Astrocyte of the spinal cord (primary cell): Measurements from ENCODE around the gene NCAM1.
A peak's percentile ranks its signal among the peaks of the same experiment; 100 is the strongest.

Experiments
- DNase-seq: peaks from one replicate; pipeline ENCODE4 v3.0.0; 2011; ENCODE audit warnings: low read depth, low spot score
- H3K4me3 ChIP-seq: 2 replicates; pipeline ENCODE4 v1.5.1; 2011; ENCODE audit warnings: low read depth, mild to moderate bottlenecking, low read length, moderate library complexity
- in situ Hi-C: cut with HindIII; loops from 2 replicates; pipeline ENCODE4 v1.10.0; 2017; ENCODE audit warnings: low sequenced_read_pairs
- TF ChIP-seq, protein P1 (sequence below): IDR thresholded peaks from 2 replicates; pipeline ENCODE4 v1.5.1; 2012; ENCODE audit warnings: low read depth, mild to moderate bottlenecking, low read length, inconsistent platforms

NCAM1 gene

DNA sequence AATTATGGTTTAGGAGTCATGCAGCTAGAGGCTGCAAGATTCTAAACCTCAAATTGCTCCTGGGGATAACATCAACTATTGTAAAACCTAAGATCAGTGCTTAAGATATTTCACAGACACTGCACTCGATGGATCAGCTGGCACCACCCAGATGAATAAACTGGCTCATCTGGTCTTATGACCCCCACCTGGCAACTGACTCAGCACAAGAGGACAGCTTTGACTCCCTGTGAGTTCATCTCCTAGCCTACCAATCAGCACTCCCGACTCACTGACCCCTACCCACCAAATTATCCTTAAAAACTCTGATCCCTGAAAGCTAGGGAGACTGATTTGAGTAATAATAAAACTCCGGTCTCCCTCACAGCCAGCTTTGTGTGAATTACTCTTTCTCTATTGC lies 352.4 kb downstream of the NCAM1 start:
- DNase-seq, result no peak
- no peak overlapping the region for H3K4me3 ChIP-seq
- in situ Hi-C loops, result no loop called here
- TF ChIP-seq, protein P1, sequence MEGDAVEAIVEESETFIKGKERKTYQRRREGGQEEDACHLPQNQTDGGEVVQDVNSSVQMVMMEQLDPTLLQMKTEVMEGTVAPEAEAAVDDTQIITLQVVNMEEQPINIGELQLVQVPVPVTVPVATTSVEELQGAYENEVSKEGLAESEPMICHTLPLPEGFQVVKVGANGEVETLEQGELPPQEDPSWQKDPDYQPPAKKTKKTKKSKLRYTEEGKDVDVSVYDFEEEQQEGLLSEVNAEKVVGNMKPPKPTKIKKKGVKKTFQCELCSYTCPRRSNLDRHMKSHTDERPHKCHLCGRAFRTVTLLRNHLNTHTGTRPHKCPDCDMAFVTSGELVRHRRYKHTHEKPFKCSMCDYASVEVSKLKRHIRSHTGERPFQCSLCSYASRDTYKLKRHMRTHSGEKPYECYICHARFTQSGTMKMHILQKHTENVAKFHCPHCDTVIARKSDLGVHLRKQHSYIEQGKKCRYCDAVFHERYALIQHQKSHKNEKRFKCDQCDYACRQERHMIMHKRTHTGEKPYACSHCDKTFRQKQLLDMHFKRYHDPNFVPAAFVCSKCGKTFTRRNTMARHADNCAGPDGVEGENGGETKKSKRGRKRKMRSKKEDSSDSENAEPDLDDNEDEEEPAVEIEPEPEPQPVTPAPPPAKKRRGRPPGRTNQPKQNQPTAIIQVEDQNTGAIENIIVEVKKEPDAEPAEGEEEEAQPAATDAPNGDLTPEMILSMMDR, result no peak

DNA sequence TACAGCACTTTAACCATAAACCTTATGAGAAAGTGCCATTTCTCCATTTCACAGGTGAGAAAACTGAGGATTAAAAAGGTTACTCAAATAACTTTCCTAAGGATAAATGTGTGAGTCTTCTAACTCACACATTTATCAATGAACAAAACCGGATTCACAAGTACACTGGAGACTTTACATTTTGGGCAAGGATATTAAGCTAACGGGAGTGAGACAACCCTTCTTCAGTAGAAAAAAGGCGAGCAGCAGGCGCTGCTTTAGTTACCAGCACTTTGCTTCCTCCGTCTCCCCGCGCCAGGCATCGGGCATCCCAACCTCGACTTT lies 352.8 kb downstream of the NCAM1 start:
- in situ Hi-C loops, result no loop called here
- no peak for DNase-seq
- peak overlapping the region; percentile 77 for H3K4me3 ChIP-seq
- TF ChIP-seq, protein P1, result no peak

DNA sequence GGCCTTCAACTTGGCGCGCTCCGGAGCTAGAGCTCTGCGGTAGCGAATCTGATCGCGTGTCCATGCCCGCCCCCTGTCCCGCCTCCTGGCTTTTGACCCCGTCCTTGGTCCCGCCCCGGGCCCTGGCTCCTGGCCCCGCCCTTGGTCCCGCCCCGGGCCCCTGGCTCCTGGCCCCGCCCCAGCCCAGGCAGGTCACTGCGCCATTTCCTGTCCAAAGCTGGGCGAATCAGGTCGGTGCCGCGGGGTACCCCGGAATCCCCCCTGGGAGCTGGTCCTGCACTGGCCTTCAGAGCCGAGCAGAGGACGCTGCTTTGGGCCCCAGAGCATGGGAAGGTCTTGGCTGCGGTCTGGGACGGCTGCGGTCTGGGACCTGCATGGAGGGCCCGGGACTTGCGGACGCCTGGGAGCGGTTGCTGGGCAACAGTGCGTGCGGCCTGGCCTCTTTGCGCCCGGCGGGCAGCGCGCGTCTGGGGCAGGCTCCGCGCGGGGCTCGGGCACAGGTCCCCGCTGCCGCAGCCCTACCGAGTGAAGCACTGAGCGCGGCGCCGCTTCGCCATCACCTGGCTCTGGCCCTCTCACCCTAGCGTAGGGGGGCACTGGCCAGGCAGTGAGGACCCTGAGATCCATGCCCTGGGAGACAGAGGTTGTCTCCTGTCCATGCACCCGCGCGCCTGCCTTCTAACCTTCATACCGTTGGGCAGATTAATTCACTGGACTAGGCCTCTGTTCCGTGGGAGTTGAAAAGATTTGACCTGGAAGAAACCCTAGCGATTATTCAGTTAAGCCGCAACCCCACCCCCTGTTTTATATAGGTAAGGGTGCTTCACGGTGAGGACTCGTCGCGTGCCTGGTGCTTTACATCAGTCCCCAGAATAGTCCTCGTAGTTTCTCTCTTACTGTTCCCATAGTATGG lies 353.4 kb downstream of the NCAM1 start, which contains the start of gene TTC12:
Gene TTC12, plus strand, starts transcription at position 195 of the 913 bp plus-strand sequence. CDS start 1,675 bp downstream, outside the sequence.
- TF ChIP-seq, protein P1, result no peak
- peak; percentile 92 for DNase-seq
- H3K4me3 ChIP-seq, result peak within 1 kb of the TSS; percentile 77
- in situ Hi-C loops, result no loop called here

DNA sequence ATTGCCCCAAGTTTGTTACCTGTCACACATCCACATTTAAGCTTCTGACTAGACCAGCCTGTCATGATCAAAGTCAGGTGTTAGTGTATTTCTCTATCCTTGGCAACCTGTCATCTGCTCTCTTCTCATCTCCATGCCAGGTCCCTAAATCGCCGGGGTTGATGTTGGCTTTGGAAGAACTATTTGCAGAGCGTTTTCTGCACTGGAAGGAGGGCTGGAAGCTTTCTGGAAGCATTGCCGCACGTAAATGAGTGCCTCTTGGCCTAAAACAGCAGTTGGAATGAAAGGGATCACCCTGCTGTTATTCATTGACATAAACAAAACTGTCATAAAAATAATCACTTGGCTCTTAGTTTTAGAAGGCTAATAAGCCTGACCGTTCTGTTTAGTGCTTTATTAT lies 354.6 kb downstream of the NCAM1 start:
- in situ Hi-C loops, result no loop called here
- H3K4me3 ChIP-seq, result no peak overlapping the region
- TF ChIP-seq, protein P1, result no peak
- DNase-seq, result no peak

DNA sequence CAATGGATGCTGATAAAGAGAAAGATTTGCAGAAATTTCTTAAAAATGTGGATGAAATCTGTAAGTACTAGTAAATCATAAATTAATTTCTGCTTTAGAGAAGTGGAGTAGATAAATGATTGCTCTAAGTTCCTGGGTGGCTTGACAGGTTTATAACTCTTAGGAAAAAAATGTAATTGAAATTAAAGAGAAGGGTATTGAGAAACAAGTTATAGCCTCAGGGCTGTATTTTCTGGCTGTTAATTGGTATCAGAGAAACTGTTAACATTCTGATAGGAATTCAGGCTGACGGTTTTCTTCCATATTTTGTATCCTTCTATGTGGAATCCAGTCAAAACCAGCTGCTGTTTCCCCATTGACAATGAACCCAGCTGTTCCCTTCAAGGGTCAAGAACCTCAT lies 355.0 kb downstream of the NCAM1 start:
- in situ Hi-C loops, result no loop called here
- H3K4me3 ChIP-seq, result no peak overlapping the region
- no peak for DNase-seq
- TF ChIP-seq, protein P1, result no peak

DNA sequence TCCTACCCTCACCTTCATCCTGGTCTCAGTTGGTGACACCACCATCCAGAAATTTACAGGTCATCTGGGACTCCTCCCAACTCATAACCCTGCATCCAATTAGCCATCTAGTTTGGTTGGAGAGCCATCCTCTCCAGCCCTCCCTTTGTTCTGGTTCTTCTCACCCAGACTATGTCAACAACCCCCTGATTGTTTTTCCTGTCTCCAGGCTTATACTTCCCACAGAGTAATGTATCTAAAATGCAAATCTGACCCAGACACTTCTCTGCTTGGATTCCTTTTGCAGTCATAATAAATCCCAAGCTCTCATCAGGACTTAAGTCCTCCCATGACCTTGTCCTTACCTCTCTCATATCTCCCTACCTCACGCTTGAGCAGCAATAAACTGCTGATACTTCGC lies 356.1 kb downstream of the NCAM1 start:
- in situ Hi-C loops, result no loop called here
- no peak for DNase-seq
- TF ChIP-seq, protein P1, result no peak
- no peak overlapping the region for H3K4me3 ChIP-seq
